Panc1 (cell line): ENCODE data around the gene FOXO6. TPM values are rescaled to one million over a fixed set of nuclear protein-coding genes. Genes with fewer than 3 reads are reported as not detected.

Experiments
- ATAC-seq: fragments of 200-7000 bp; cut with Tn5 transposase; 2 replicates; pipeline ENCODE4 v1.9.1; 2020; ENCODE audit warnings: mild to moderate bottlenecking, moderate library complexity
- BruUV-seq: library from RNA; stranded (reverse); fragments of 400-500 nt; replicated peaks from 2 replicates; lab custom pipeline; 2021; lab: Mats Ljungman, UMichigan
- CTCF ChIA-PET: fragments of 300-600 bp; sonication (Branson Sonifier 250); formaldehyde crosslinking; loops from one replicate; lab custom pipeline; 2022; ENCODE audit warnings: antibody characterized with exemption; lab: Charles Lee
- POLR2A ChIA-PET: fragments of 300-600 bp; sonication (Branson Sonifier 250); formaldehyde crosslinking; loops from one replicate; lab custom pipeline; 2022; ENCODE audit warnings: antibody characterized with exemption; lab: Charles Lee
- DNase-seq: peaks from one replicate; pipeline ENCODE4 v3.0.0-alpha.2; 2010; ENCODE audit warnings: low read depth, low spot score
- H3K27ac ChIP-seq: 2 replicates; pipeline ENCODE4 v1.5.1; 2011; ENCODE audit warnings: mild to moderate bottlenecking, low read length, inconsistent platforms
- H3K27me3 ChIP-seq: fragments of 200-500 bp; sonication (Bioruptor generic); 2 replicates; pipeline ENCODE4 v1.6.0; 2014; ENCODE audit warnings: low read length, inconsistent platforms; ENCODE audit not compliant: control insufficient read depth, insufficient read depth
- H3K36me3 ChIP-seq: fragments of 200-500 bp; sonication (Bioruptor generic); 2 replicates; pipeline ENCODE4 v1.5.1; 2014; ENCODE audit warnings: inconsistent platforms, mild to moderate bottlenecking, low read length, moderate library complexity; ENCODE audit not compliant: control insufficient read depth, insufficient read depth
- H3K4me1 ChIP-seq: 2 replicates; pipeline ENCODE4 v1.5.1; 2011; ENCODE audit warnings: inconsistent platforms, mild to moderate bottlenecking, low read length, moderate library complexity; ENCODE audit not compliant: control insufficient read depth, insufficient read depth
- H3K4me3 ChIP-seq, 2 experiments: 2 replicates each; pipeline ENCODE4 v1.5.1; 2011 to 2012; ENCODE audit warnings: low read depth in 2 of 2, low read length in 2 of 2, mild to moderate bottlenecking in 2 of 2, inconsistent platforms in 1 of 2, moderate library complexity in 1 of 2
- H3K9me3 ChIP-seq: fragments of 200-500 bp; sonication (Bioruptor generic); 2 replicates; pipeline ENCODE4 v1.5.1; 2014; ENCODE audit warnings: low read depth, mild to moderate bottlenecking, inconsistent platforms, low read length, moderate library complexity; ENCODE audit not compliant: control insufficient read depth, insufficient read depth
- POLR2AphosphoS5 ChIP-seq: IDR thresholded peaks from 2 replicates; pipeline ENCODE4 v1.6.1; 2012; ENCODE audit warnings: mild to moderate bottlenecking, low read depth, low read length, moderate library complexity
- SIN3A ChIP-seq: IDR thresholded peaks from 2 replicates; pipeline ENCODE4 v1.6.1; 2012; ENCODE audit warnings: low read depth, mild to moderate bottlenecking, low read length, moderate library complexity, borderline replicate concordance; ENCODE audit not compliant: insufficient read depth
- TCF7L2 ChIP-seq: IDR thresholded peaks from 2 replicates; pipeline ENCODE4 v1.6.1; 2011; ENCODE audit warnings: mild to moderate bottlenecking, low read depth, low read length, inconsistent platforms
- in situ Hi-C: cut with HindIII; loops from 2 replicates; pipeline ENCODE4 v1.10.0; 2016; ENCODE audit warnings: low sequenced_read_pairs, low pct_unique_long_range_greater_than_20kb
- intact Hi-C: fragments of 100-400 bp; cut with micrococcal nuclease; formaldehyde crosslinking; loops from one replicate; pipeline ENCODE4 v1.10.0; 2022; ENCODE audit not compliant: unreplicated experiment
- total RNA-seq: library from RNA; stranded (reverse); gene quantifications from one replicate; pipeline ENCODE4 v1.2.1, GENCODE V29; 2021; ENCODE audit not compliant: unreplicated experiment
- TF ChIP-seq, protein P1 (sequence below), 2 experiments: IDR thresholded peaks; 2 replicates each; pipeline ENCODE4 v1.6.1; 2011 to 2012; ENCODE audit warnings: low read depth in 2 of 2, control low read depth in 1 of 2, low read length in 1 of 2, mild to moderate bottlenecking in 1 of 2, moderate library complexity in 1 of 2; ENCODE audit not compliant: insufficient read depth in 1 of 2
- TF ChIP-seq, protein P2 (sequence below): fragments of 450-650 bp; IDR thresholded peaks from 2 replicates; pipeline ENCODE4 v1.5.1; 2017; ENCODE audit warnings: mild to moderate bottlenecking

Gene FOXO6
- total RNA-seq, 1 experiment from 2014 or later, result 2.5 TPM

DNA sequence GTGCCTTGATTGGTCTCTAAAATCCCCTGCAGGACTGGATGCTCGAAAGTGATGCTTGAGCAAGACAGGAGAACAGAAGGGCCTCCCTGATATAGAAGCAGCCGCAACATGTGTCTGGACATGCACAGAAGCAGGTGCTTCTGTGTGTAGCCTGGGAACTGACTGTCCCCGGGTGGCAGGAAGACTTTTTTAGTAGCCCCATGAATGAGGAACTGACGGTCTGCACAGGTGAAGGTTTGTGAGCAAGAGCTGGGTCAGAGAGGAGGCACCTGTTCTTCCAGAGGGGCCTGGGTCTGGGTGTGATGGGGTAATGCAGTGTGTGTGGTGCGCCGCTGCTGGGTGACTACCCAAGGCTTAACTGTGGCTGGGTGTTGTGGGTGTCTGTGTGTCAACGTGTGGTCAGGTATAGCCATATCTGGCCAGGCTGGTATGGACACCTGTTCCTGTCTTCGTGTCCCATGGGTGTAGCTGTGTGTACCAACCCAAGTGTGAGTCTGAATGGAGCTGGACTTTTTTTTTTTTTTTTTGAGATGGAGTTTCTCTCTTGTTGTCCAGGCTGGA lies 39.1 kb upstream of the FOXO6 start:
- ChIA-PET POLR2A (no interaction called here), CTCF (interaction anchor here (0.6 to 1.8 kb wide), 6 partner anchors 19 to 111 kb away, joined by 3 to 10 read pairs (median 6); no protein-coding TSS in a partner anchor)
- Histone ChIP-seq H3K4me1 (no peaks in the 10 kb centered on the region), H3K27me3 (no peaks in the 10 kb centered on the region), H3K36me3 (no peaks in the 10 kb centered on the region), H3K4me3 (no peak overlapping the region), H3K9me3 (no peaks in the 10 kb centered on the region), H3K27ac (no peak overlapping the region)
- in situ Hi-C loops, result no loop called here
- BruUV-seq, result no TSS peak
- TF ChIP-seq, protein P1, sequence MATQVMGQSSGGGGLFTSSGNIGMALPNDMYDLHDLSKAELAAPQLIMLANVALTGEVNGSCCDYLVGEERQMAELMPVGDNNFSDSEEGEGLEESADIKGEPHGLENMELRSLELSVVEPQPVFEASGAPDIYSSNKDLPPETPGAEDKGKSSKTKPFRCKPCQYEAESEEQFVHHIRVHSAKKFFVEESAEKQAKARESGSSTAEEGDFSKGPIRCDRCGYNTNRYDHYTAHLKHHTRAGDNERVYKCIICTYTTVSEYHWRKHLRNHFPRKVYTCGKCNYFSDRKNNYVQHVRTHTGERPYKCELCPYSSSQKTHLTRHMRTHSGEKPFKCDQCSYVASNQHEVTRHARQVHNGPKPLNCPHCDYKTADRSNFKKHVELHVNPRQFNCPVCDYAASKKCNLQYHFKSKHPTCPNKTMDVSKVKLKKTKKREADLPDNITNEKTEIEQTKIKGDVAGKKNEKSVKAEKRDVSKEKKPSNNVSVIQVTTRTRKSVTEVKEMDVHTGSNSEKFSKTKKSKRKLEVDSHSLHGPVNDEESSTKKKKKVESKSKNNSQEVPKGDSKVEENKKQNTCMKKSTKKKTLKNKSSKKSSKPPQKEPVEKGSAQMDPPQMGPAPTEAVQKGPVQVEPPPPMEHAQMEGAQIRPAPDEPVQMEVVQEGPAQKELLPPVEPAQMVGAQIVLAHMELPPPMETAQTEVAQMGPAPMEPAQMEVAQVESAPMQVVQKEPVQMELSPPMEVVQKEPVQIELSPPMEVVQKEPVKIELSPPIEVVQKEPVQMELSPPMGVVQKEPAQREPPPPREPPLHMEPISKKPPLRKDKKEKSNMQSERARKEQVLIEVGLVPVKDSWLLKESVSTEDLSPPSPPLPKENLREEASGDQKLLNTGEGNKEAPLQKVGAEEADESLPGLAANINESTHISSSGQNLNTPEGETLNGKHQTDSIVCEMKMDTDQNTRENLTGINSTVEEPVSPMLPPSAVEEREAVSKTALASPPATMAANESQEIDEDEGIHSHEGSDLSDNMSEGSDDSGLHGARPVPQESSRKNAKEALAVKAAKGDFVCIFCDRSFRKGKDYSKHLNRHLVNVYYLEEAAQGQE (IDR thresholded peaks at IDR 0.05; ENCODE audit: insufficient read depth in 1 of 2, low read depth in 2 of 2, low read length in 1 of 2), result no peak
- TF ChIP-seq SIN3A, result no peak
- TF ChIP-seq, protein P2, sequence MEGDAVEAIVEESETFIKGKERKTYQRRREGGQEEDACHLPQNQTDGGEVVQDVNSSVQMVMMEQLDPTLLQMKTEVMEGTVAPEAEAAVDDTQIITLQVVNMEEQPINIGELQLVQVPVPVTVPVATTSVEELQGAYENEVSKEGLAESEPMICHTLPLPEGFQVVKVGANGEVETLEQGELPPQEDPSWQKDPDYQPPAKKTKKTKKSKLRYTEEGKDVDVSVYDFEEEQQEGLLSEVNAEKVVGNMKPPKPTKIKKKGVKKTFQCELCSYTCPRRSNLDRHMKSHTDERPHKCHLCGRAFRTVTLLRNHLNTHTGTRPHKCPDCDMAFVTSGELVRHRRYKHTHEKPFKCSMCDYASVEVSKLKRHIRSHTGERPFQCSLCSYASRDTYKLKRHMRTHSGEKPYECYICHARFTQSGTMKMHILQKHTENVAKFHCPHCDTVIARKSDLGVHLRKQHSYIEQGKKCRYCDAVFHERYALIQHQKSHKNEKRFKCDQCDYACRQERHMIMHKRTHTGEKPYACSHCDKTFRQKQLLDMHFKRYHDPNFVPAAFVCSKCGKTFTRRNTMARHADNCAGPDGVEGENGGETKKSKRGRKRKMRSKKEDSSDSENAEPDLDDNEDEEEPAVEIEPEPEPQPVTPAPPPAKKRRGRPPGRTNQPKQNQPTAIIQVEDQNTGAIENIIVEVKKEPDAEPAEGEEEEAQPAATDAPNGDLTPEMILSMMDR, result no peak
- no peak for TF ChIP-seq POLR2AphosphoS5
- no peak for TF ChIP-seq TCF7L2
- intact Hi-C loops, result loop anchor here (2.0 to 5.0 kb wide), 2 partner anchors 95 to 110 kb away; no protein-coding TSS in a partner anchor
- DNase-seq (no peak), ATAC-seq (no peak)

DNA sequence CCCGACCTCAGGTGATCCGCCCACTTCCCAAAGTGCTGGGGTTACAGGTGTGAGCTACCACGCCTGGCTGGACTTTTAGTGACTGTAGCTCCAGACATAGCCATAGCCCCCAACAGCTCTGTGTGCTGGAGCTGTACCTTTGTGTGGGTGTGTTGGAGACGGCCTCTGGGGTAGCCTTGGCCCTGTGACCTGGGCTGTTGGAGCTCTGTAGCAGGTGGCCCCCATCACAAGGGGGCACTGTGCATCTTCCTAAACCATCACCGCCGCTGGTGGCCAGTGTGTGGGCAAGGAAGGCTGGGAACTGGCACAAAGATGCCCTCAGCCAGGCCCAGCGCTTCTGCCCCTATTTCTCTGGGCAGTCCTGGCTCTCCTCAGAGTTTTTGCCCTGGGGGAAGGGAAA lies 38.4 kb upstream of the FOXO6 start:
- H3K27ac ChIP-seq, result no peak overlapping the region
- H3K4me1 ChIP-seq, result no peaks in the 10 kb centered on the region
- CTCF ChIA-PET, result interaction anchor here (0.6 to 1.8 kb wide), 6 partner anchors 18 to 110 kb away, joined by 3 to 10 read pairs (median 6); no protein-coding TSS in a partner anchor
- no peaks in the 10 kb centered on the region for H3K27me3 ChIP-seq
- ATAC-seq (peak; percentile 98), DNase-seq (peak; percentile 33)
- TF ChIP-seq, protein P1 (IDR thresholded peaks at IDR 0.05; ENCODE audit: insufficient read depth in 1 of 2, low read depth in 2 of 2, low read length in 1 of 2), result 0 out of 4 replicates have a peak, but pooled peaks of 1 of the 2 experiments have one; percentile 30
- TF ChIP-seq POLR2AphosphoS5, result no peak
- TF ChIP-seq, protein P2, result peak; percentile 84
- TF ChIP-seq TCF7L2, result no peak
- H3K9me3 ChIP-seq, result no peaks in the 10 kb centered on the region
- no peak overlapping the region for H3K4me3 ChIP-seq
- BruUV-seq, result no TSS peak
- intact Hi-C loops, result loop anchor here (2.0 to 5.0 kb wide), 2 partner anchors 94 to 109 kb away; no protein-coding TSS in a partner anchor
- in situ Hi-C loops, result no loop called here
- POLR2A ChIA-PET, result no interaction called here
- H3K36me3 ChIP-seq, result no peaks in the 10 kb centered on the region
